ENCODE results near the gene LTBR. TPM values are rescaled to one million over a fixed set of nuclear protein-coding genes. Genes with fewer than 3 reads are reported as not detected.

Gene LTBR
- total RNA-seq, 1 experiment from 2014 or later: 4.8 TPM

DNA sequence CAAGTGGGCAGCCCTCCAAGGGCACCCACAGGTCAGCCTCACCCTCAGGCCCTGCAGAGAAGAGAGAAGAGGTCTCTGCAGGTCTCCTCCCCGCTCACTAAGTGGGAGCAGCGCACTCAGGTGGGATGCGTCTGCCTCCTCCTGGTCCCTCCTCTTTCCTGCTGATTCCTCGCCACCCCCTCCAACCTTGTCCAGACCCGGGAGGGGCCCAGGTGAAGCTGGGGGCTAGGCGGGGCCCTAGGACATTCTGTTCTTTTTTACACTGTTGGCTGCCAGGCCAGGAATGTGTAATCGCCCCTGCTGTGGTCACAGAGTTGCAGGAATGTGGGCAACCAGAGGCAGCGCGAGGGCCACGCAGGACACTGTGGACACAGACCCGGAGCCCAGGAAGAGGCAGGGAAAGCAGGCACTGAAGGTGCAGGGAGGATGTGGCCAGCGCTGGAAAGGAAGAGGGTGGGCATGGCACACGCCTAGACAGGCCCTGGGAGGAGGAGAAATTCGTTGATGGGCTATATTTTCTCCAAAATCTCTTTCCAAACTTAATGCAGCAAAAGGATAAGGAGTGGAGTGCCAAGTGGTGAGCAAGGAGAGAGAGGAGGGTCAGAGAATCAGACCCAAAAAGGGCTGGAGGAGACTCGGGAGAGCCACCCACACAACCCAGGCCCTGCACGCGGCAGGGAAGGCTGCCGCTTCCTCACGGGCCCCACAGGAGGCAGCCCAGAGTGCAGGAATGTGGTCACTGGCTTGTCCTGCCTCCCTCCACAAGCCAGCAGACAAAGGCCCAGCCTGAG, 7.7 kb upstream of the LTBR start:
- H4K5ac ChIP-seq (ENCODE audit: insufficient read length, low read depth, low read length): no peak overlapping the region
- no peak overlapping the region for H4K8ac ChIP-seq (replicated peaks; ENCODE audit: insufficient read length, low read depth, low read length)
- no peak overlapping the region for H2BK15ac ChIP-seq (ENCODE audit: low read depth, low read length)
- peak overlapping the region; percentile 51 for H2AK5ac ChIP-seq (ENCODE audit: insufficient read length, low read length)
- peaks cover 43% of the 10 kb centered on the region for H3K23me2 ChIP-seq (ENCODE audit: insufficient read length, low read depth, low read length, poor library complexity, severe bottlenecking)
- peak overlapping the region; percentile 88 for H3K14ac ChIP-seq (ENCODE audit: insufficient read depth, low read length)
- no peak overlapping the region for H2AFZ ChIP-seq (ENCODE audit: low read length)
- Mint-ChIP-seq H3K4me1 (peaks cover 71 to 83% of the 10 kb centered on the region in 2 experiments), H3K27me3 (ENCODE audit: low read depth) (no peaks in the 10 kb centered on the region; the same call in 1 of the 2 replicates), H3K4me3 (peak overlapping the region; percentile 79 to 89), H3K27ac (peak overlapping the region; percentile 99 to 100 (median 99)), H3K36me3 (ENCODE audit: insufficient read depth in 1 of 3, low read depth in 3 of 3) (peaks cover 0 to 4% (median 3%) of the 10 kb centered on the region in 3 experiments; a peak in 5 of 7 replicates), H3K9me3 (no peaks in the 10 kb centered on the region)
- peak; percentile 83 for DNase-seq
- no peak overlapping the region for H2BK120ac ChIP-seq (ENCODE audit: low read depth, low read length, poor library complexity, severe bottlenecking)
- peak overlapping the region; percentile 66 for H2BK12ac ChIP-seq (ENCODE audit: insufficient read length, low read depth, low read length)
- no peaks in the 10 kb centered on the region for H3K9me3 ChIP-seq (ENCODE audit: control insufficient read depth, low read depth, low read length)
- peak overlapping the region; percentile 63 for H3K18ac ChIP-seq (ENCODE audit: insufficient read length, low read depth, low read length)
- H3T11ph ChIP-seq (ENCODE audit: low read length): no peak overlapping the region
- H3K4me2 ChIP-seq (ENCODE audit: insufficient read depth, insufficient read length, low read length): peak overlapping the region; percentile 82
- H4K91ac ChIP-seq (ENCODE audit: insufficient read length, low read depth, low read length): peak overlapping the region; percentile 87
- H3K27me3 ChIP-seq (ENCODE audit: insufficient read depth, low read length): no peaks in the 10 kb centered on the region
- no CpG with 5 or more reads among the region's 19 CpGs for WGBS (ENCODE audit: extremely low coverage, insufficient read length, low lambda C conversion rate)
- peak overlapping the region; percentile 67 for H3K9ac ChIP-seq (ENCODE audit: extremely low read depth, insufficient read length, low read length)
- H3K4me1 ChIP-seq (ENCODE audit: insufficient read depth, low read length): peaks cover 16% of the 10 kb centered on the region
- TF ChIP-seq, protein P1, sequence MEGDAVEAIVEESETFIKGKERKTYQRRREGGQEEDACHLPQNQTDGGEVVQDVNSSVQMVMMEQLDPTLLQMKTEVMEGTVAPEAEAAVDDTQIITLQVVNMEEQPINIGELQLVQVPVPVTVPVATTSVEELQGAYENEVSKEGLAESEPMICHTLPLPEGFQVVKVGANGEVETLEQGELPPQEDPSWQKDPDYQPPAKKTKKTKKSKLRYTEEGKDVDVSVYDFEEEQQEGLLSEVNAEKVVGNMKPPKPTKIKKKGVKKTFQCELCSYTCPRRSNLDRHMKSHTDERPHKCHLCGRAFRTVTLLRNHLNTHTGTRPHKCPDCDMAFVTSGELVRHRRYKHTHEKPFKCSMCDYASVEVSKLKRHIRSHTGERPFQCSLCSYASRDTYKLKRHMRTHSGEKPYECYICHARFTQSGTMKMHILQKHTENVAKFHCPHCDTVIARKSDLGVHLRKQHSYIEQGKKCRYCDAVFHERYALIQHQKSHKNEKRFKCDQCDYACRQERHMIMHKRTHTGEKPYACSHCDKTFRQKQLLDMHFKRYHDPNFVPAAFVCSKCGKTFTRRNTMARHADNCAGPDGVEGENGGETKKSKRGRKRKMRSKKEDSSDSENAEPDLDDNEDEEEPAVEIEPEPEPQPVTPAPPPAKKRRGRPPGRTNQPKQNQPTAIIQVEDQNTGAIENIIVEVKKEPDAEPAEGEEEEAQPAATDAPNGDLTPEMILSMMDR (conservative IDR thresholded peaks at IDR 0.05): peak; percentile 58
- H3K4ac ChIP-seq (ENCODE audit: low read depth, low read length): no peak overlapping the region
- no peaks in the 10 kb centered on the region for H4K20me1 ChIP-seq (ENCODE audit: control insufficient read depth, insufficient read depth, insufficient read length)
- no peak overlapping the region for H3K56ac ChIP-seq (ENCODE audit: insufficient read length, low read depth, low read length)
- no peaks in the 10 kb centered on the region for H3K79me1 ChIP-seq (ENCODE audit: insufficient read depth, low read depth, low read length, poor library complexity, severe bottlenecking)
- peaks cover 13% of the 10 kb centered on the region; the same call in 1 of the 2 replicates for H3K79me2 ChIP-seq (ENCODE audit: insufficient read depth, low read length)
- no peak overlapping the region for H2BK5ac ChIP-seq (ENCODE audit: insufficient read length, low read length)
- peak overlapping the region; percentile 48 for H3K27ac ChIP-seq (ENCODE audit: insufficient read length, low read depth, low read length)
- H3K23ac ChIP-seq (ENCODE audit: insufficient read length, low read depth, low read length): no peak overlapping the region
- no peak overlapping the region for H2BK20ac ChIP-seq (ENCODE audit: low read depth, low read length, poor library complexity, severe bottlenecking)

Measured in H9 (cell line).